Panc1 (cell line): ENCODE results near the gene GLS.

Experiments used
- CTCF ChIP-seq: fragments of 450-650 bp; IDR thresholded peaks from 2 replicates; pipeline ENCODE4 v1.5.1; 2017; ENCODE audit warnings: mild to moderate bottlenecking
- POLR2AphosphoS5 ChIP-seq: IDR thresholded peaks from 2 replicates; pipeline ENCODE4 v1.6.1; 2012; ENCODE audit warnings: mild to moderate bottlenecking, low read depth, low read length, moderate library complexity
- REST ChIP-seq, 2 experiments: IDR thresholded peaks; 2 replicates each; pipeline ENCODE4 v1.6.1; 2011 to 2012; ENCODE audit warnings: low read depth in 2 of 2, control low read depth in 1 of 2, low read length in 1 of 2, mild to moderate bottlenecking in 1 of 2, moderate library complexity in 1 of 2; ENCODE audit not compliant: insufficient read depth in 1 of 2
- SIN3A ChIP-seq: IDR thresholded peaks from 2 replicates; pipeline ENCODE4 v1.6.1; 2012; ENCODE audit warnings: low read depth, mild to moderate bottlenecking, low read length, moderate library complexity, borderline replicate concordance; ENCODE audit not compliant: insufficient read depth
- TCF7L2 ChIP-seq: IDR thresholded peaks from 2 replicates; pipeline ENCODE4 v1.6.1; 2011; ENCODE audit warnings: mild to moderate bottlenecking, low read depth, low read length, inconsistent platforms

GRCh38 chr2:191006297-191006696 lies 125.7 kb downstream of the GLS start:
- TF ChIP-seq CTCF = no peak
- no peak for TF ChIP-seq SIN3A
- no peak for TF ChIP-seq POLR2AphosphoS5
- TF ChIP-seq REST (IDR thresholded peaks at IDR 0.05; ENCODE audit: insufficient read depth in 1 of 2, low read depth in 2 of 2, low read length in 1 of 2) = no peak
- TF ChIP-seq TCF7L2 = no peak
